ENCODE results near the gene CELF2.

GRCh38 chr10:11023009-11023953 is 5.6 kb downstream of the CELF2 start:
- TF ChIP-seq CTCF (IDR thresholded peaks at IDR 0.05; ENCODE audit: low read depth, low read length, poor library complexity, severe bottlenecking) (no peak), EZH2phosphoT487 (IDR thresholded peaks at IDR 0.05; ENCODE audit: borderline replicate concordance, low read length) (no peak)

Measured in DOHH2 (cell line).